Measurements from ENCODE around the gene TSC22D2.

The TSC22D2 gene

GRCh38 chr3:150390087-150390486 is 18.0 kb upstream of the TSC22D2 start:
- Mint-ChIP-seq H3K4me1 (peaks cover 14% of the 10 kb centered on the region), H3K27ac (no peak overlapping the region), H3K27me3 (ENCODE audit: low read depth, poor library complexity) (no peaks in the 10 kb centered on the region), H3K36me3 (ENCODE audit: low read depth) (peaks cover 16% of the 10 kb centered on the region), H3K4me3 (no peak overlapping the region), H3K9me3 (peaks cover 4% of the 10 kb centered on the region)
- TF ChIP-seq, protein P1, sequence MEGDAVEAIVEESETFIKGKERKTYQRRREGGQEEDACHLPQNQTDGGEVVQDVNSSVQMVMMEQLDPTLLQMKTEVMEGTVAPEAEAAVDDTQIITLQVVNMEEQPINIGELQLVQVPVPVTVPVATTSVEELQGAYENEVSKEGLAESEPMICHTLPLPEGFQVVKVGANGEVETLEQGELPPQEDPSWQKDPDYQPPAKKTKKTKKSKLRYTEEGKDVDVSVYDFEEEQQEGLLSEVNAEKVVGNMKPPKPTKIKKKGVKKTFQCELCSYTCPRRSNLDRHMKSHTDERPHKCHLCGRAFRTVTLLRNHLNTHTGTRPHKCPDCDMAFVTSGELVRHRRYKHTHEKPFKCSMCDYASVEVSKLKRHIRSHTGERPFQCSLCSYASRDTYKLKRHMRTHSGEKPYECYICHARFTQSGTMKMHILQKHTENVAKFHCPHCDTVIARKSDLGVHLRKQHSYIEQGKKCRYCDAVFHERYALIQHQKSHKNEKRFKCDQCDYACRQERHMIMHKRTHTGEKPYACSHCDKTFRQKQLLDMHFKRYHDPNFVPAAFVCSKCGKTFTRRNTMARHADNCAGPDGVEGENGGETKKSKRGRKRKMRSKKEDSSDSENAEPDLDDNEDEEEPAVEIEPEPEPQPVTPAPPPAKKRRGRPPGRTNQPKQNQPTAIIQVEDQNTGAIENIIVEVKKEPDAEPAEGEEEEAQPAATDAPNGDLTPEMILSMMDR (IDR thresholded peaks at IDR 0.05), result no peak
- DNase-seq, result no peak

GRCh38 chr3:150391161-150391560 is 16.9 kb upstream of the TSC22D2 start:
- H3K9me3 Mint-ChIP-seq, result peaks cover 4% of the 10 kb centered on the region
- H3K27me3 Mint-ChIP-seq (ENCODE audit: low read depth, poor library complexity), result no peaks in the 10 kb centered on the region
- no peak overlapping the region for H3K4me3 Mint-ChIP-seq
- H3K4me1 Mint-ChIP-seq, result peaks cover 6% of the 10 kb centered on the region
- TF ChIP-seq, protein P1 (IDR thresholded peaks at IDR 0.05), result no peak
- no peak overlapping the region for H3K27ac Mint-ChIP-seq
- no peak for DNase-seq
- H3K36me3 Mint-ChIP-seq (ENCODE audit: low read depth), result peaks cover 16% of the 10 kb centered on the region

DNA sequence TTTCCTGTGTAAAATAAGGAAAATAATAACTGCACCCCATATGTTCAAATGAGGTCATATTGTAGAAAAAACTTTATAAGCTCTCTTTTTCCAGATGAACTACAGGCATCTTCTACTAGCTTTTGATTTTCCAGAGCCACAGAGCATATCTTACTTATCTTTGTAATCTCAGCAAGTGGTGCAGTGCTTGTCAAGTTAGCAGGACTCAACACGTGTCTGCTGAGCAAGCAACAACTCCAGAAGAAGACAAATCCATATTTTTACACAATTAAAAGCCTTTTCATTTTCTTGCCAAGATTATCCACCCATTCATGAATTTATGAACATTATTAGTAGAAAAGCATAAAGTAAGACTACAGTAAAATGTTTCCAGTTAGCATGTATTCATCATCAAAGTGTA is 14.4 kb upstream of the TSC22D2 start:
- TF ChIP-seq, protein P1 (IDR thresholded peaks at IDR 0.05), result no peak
- Mint-ChIP-seq H3K27me3 (ENCODE audit: low read depth, poor library complexity) (no peaks in the 10 kb centered on the region), H3K27ac (no peak overlapping the region), H3K4me3 (no peak overlapping the region), H3K4me1 (peaks cover 14% of the 10 kb centered on the region), H3K36me3 (ENCODE audit: low read depth) (peaks cover 16% of the 10 kb centered on the region), H3K9me3 (peaks cover 4% of the 10 kb centered on the region)
- no peak for DNase-seq

DNA sequence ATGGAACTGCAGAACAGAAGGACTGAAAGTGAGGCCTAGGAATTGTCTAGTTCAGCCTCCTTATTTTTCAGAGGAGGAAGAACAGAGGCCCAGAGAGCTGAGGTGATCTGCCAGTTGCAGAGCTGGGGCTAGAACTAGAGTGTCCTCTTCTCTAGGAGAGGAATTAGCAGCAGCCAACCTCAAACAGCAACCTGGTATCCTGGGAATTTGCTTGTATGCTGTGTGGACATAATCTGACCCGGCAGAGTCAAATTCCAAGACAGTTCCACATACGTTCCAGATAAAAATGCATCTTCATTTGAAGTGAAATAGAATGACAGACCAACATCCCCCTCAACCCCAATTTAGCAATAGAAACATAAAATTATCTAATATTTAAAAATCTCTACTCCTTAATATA is 13.5 kb upstream of the TSC22D2 start:
- peaks cover 14% of the 10 kb centered on the region for H3K4me1 Mint-ChIP-seq
- no peaks in the 10 kb centered on the region for H3K27me3 Mint-ChIP-seq (ENCODE audit: low read depth, poor library complexity)
- H3K27ac Mint-ChIP-seq, result no peak overlapping the region
- TF ChIP-seq, protein P1 (IDR thresholded peaks at IDR 0.05), result no peak
- H3K9me3 Mint-ChIP-seq, result peaks cover 4% of the 10 kb centered on the region
- DNase-seq, result no peak
- H3K36me3 Mint-ChIP-seq (ENCODE audit: low read depth), result peaks cover 16% of the 10 kb centered on the region
- H3K4me3 Mint-ChIP-seq, result no peak overlapping the region

DNA sequence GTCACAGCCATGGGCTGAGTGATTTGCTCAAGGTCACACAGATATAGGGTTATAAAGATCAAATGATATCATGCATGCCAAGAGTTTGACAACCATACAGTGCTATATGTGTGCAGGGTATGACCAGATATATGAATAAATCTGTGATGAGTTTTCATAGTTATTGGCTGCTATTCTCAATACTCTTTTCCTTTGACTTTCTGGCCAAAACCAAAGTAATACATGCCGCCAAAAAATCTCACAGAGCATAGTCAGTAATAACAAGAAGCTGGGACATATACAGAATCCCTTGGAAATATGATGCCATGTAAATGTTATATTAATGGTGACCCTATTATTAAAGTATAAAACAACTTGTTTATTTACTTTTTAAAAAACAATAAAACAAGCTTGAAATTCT is 11.6 kb upstream of the TSC22D2 start:
- Mint-ChIP-seq H3K9me3 (peaks cover 4% of the 10 kb centered on the region), H3K4me1 (peaks cover 14% of the 10 kb centered on the region), H3K27ac (no peak overlapping the region), H3K27me3 (ENCODE audit: low read depth, poor library complexity) (no peaks in the 10 kb centered on the region), H3K4me3 (no peak overlapping the region), H3K36me3 (ENCODE audit: low read depth) (peaks cover 15% of the 10 kb centered on the region)
- DNase-seq, result no peak
- TF ChIP-seq, protein P1 (IDR thresholded peaks at IDR 0.05), result no peak

GRCh38 chr3:150396956-150397550 is 11.0 kb upstream of the TSC22D2 start:
- no peak overlapping the region for H3K4me3 Mint-ChIP-seq
- no peaks in the 10 kb centered on the region for H3K27me3 Mint-ChIP-seq (ENCODE audit: low read depth, poor library complexity)
- H3K9me3 Mint-ChIP-seq, result peaks cover 4% of the 10 kb centered on the region
- peaks cover 14% of the 10 kb centered on the region for H3K4me1 Mint-ChIP-seq
- H3K27ac Mint-ChIP-seq, result no peak overlapping the region
- no peak for DNase-seq
- TF ChIP-seq, protein P1 (IDR thresholded peaks at IDR 0.05), result no peak
- peaks cover 10% of the 10 kb centered on the region for H3K36me3 Mint-ChIP-seq (ENCODE audit: low read depth)
